Liver (tissue), 9 donors: ENCODE data around the gene BAHCC1. TPM values are rescaled to one million over a fixed set of nuclear protein-coding genes. Genes with fewer than 3 reads are reported as not detected.

Source experiments
- DNase-seq: peaks from one replicate; pipeline ENCODE4 v3.0.0-alpha.2; 2017; ENCODE audit warnings: low spot score
- H3K27ac ChIP-seq, 2 donors: one replicate each; pipeline ENCODE4 v1.7.0; 2013; ENCODE audit warnings: inconsistent platforms in 2 of 2, low read length in 2 of 2, control low read depth in 1 of 2, low read depth in 1 of 2, mild to moderate bottlenecking in 1 of 2
- H3K27me3 ChIP-seq, 4 donors: one replicate each; pipeline versions ENCODE4 v1.6.1 to v1.7.0; 2013; ENCODE audit warnings: low read length in 3 of 4, inconsistent platforms in 1 of 4, mild to moderate bottlenecking in 1 of 4, moderate library complexity in 1 of 4; ENCODE audit not compliant: control insufficient read depth in 4 of 4, insufficient read depth in 4 of 4
- H3K36me3 ChIP-seq, 4 donors: one replicate each; pipeline versions ENCODE4 v1.6.1 to v1.7.0; 2013; ENCODE audit warnings: low read length in 3 of 4, mild to moderate bottlenecking in 3 of 4, low read depth in 1 of 4, moderate library complexity in 1 of 4; ENCODE audit not compliant: control insufficient read depth in 4 of 4, insufficient read depth in 3 of 4
- H3K4me1 ChIP-seq, 4 donors: one replicate each; pipeline versions ENCODE4 v1.6.1 to v1.7.0; 2013; ENCODE audit warnings: low read length in 3 of 4, mild to moderate bottlenecking in 3 of 4, moderate library complexity in 1 of 4; ENCODE audit not compliant: control insufficient read depth in 4 of 4, insufficient read depth in 4 of 4
- H3K4me3 ChIP-seq, 3 donors: one replicate each; pipeline versions ENCODE4 v1.6.1 to v1.7.0; 2013; ENCODE audit warnings: low read length in 3 of 3, control low read depth in 1 of 3, low read depth in 1 of 3, mild to moderate bottlenecking in 1 of 3
- H3K9ac ChIP-seq, 2 donors: one replicate each; pipeline ENCODE4 v1.7.0; 2013; ENCODE audit warnings: low read length in 2 of 2, mild to moderate bottlenecking in 2 of 2, moderate library complexity in 2 of 2, control low read depth in 1 of 2, low read depth in 1 of 2
- H3K9me3 ChIP-seq, 4 donors: one replicate each; pipeline versions ENCODE4 v1.6.1 to v1.7.0; 2013; ENCODE audit warnings: low read length in 3 of 4; ENCODE audit not compliant: control insufficient read depth in 4 of 4
- EGR1 ChIP-seq, 2 donors: IDR thresholded peaks; 2 replicates each; pipeline ENCODE4 v1.6.1; 2016 to 2018; ENCODE audit warnings: antibody characterized with exemption in 2 of 2, low read depth in 2 of 2
- FOXA1 ChIP-seq: IDR thresholded peaks from 2 replicates; pipeline ENCODE4 v1.6.1; 2016; ENCODE audit warnings: antibody characterized with exemption
- FOXA2 ChIP-seq: IDR thresholded peaks from 2 replicates; pipeline ENCODE4 v1.6.1; 2016; ENCODE audit warnings: antibody characterized with exemption
- GABPA ChIP-seq, 2 donors: IDR thresholded peaks in 1 of 2; conservative IDR thresholded peaks in 1 of 2; 2 replicates each; pipeline ENCODE4 v1.6.1; 2016; ENCODE audit warnings: antibody characterized with exemption in 2 of 2, mild to moderate bottlenecking in 1 of 2, moderate library complexity in 1 of 2
- HNF4A ChIP-seq, 2 donors: conservative IDR thresholded peaks; 2 replicates each; pipeline ENCODE4 v1.6.1; 2016; ENCODE audit warnings: antibody characterized with exemption in 2 of 2, mild to moderate bottlenecking in 2 of 2
- HNF4G ChIP-seq: IDR thresholded peaks from 2 replicates; pipeline ENCODE4 v1.6.1; 2016; ENCODE audit warnings: antibody characterized with exemption
- JUND ChIP-seq, 2 donors: IDR thresholded peaks; 2 replicates each; pipeline ENCODE4 v1.6.1; 2016; ENCODE audit warnings: antibody characterized with exemption in 2 of 2
- NR2F2 ChIP-seq: IDR thresholded peaks from 2 replicates; pipeline ENCODE4 v1.6.1; 2016; ENCODE audit warnings: antibody characterized with exemption
- RAD21 ChIP-seq, 2 donors: IDR thresholded peaks; 2 replicates each; pipeline ENCODE4 v1.6.1; 2016; ENCODE audit warnings: antibody characterized with exemption in 2 of 2, mild to moderate bottlenecking in 2 of 2
- REST ChIP-seq: IDR thresholded peaks from 2 replicates; pipeline ENCODE4 v1.6.1; 2016; ENCODE audit warnings: antibody characterized with exemption, mild to moderate bottlenecking
- RXRA ChIP-seq, 2 donors: IDR thresholded peaks; 2 replicates each; pipeline ENCODE4 v1.6.1; 2017 to 2018; ENCODE audit warnings: antibody characterized with exemption in 2 of 2, mild to moderate bottlenecking in 1 of 2
- SP1 ChIP-seq: IDR thresholded peaks from 2 replicates; pipeline ENCODE4 v1.6.1; 2018; ENCODE audit warnings: antibody characterized with exemption, mild to moderate bottlenecking
- TAF1 ChIP-seq: conservative IDR thresholded peaks from 2 replicates; pipeline ENCODE4 v1.6.1; 2016; ENCODE audit warnings: antibody characterized with exemption, mild to moderate bottlenecking
- YY1 ChIP-seq: IDR thresholded peaks from 2 replicates; pipeline ENCODE4 v1.6.1; 2016; ENCODE audit warnings: antibody characterized with exemption, mild to moderate bottlenecking
- WGBS: extraction: QIAGEN DNeasy Blood & Tissue Kit; methylation state at CpG from one replicate; pipeline ENCODE4 v1.1.7; 2013; 5-methylcytosine and 5-hydroxymethylcytosine counted together
- polyA plus RNA-seq, 2 donors: library from polyadenylated mRNA; stranded (reverse) in 1 of 2; unstranded in 1 of 2; fragments of 200-250 nt in 1 of 2; fragments of >200 nt in 1 of 2; fragmentation: Nextera tagmentation in 1 of 2; extraction: Ambion mirVana in 1 of 2; gene quantifications; one replicate each; pipeline versions ENCODE4 v1.2.1 to v1.2.3, GENCODE V29; 2013 to 2015
- total RNA-seq, 2 donors: library from RNA; depleted of rRNA; stranded (reverse); fragments of >200 nt; gene quantifications; one replicate each; pipeline ENCODE4 v1.2.3, GENCODE V29; 2014
- TF ChIP-seq, protein P1 (sequence below): IDR thresholded peaks from 2 replicates; pipeline ENCODE4 v1.6.1; 2016; ENCODE audit warnings: antibody characterized with exemption
- TF ChIP-seq, protein P2 (sequence below): fragments of 150-350 bp; IDR thresholded peaks from 2 replicates; pipeline ENCODE4 v1.5.1; 2017; ENCODE audit warnings: improper control_type of control experiment, low read depth, low read length; ENCODE audit not compliant: missing input control
- TF ChIP-seq, protein P3 (sequence below): IDR thresholded peaks from 2 replicates; pipeline ENCODE4 v1.6.1; 2016; ENCODE audit warnings: antibody characterized with exemption
- donor health status: healthy.
- donor health status: healthy.
- donor health status: healthy.
- donor health status: healthy.
- donor health status: healthy.

BAHCC1 gene
- total and polyA plus RNA-seq, 4 donors = 0.76 to 3.9 (median 2.5) TPM

- TF ChIP-seq, protein P1, sequence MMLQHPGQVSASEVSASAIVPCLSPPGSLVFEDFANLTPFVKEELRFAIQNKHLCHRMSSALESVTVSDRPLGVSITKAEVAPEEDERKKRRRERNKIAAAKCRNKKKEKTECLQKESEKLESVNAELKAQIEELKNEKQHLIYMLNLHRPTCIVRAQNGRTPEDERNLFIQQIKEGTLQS = no peak
These were observed 18.4 kb downstream of the BAHCC1 start (continued) for GRCh38 chr17:81413497-81414135.

- Histone ChIP-seq H3K27me3 (no peaks in the 10 kb centered on the region), H3K36me3 (no peaks in the 10 kb centered on the region), H3K9me3 (no peaks in the 10 kb centered on the region), H3K4me1 (peaks cover 0 to 3% (median 0%) of the 10 kb centered on the region in 4 donors), H3K9ac (no peak overlapping the region), H3K4me3 (no peak overlapping the region), H3K27ac (no peak overlapping the region)
- TF ChIP-seq JUND (IDR thresholded peaks at IDR 0.05) (no peak), HNF4A (conservative IDR thresholded peaks at IDR 0.05) (no peak), GABPA (IDR thresholded peaks at IDR 0.05 in 1 of 2, conservative IDR thresholded peaks at IDR 0.05 in 1 of 2) (no peak), FOXA2 (no peak), FOXA1 (no peak), HNF4G (no peak), EGR1 (IDR thresholded peaks at IDR 0.05; ENCODE audit: low read depth in 2 of 2) (no peak), RAD21 (IDR thresholded peaks at IDR 0.05) (no peak), TAF1 (no peak)
- TF ChIP-seq, protein P2, sequence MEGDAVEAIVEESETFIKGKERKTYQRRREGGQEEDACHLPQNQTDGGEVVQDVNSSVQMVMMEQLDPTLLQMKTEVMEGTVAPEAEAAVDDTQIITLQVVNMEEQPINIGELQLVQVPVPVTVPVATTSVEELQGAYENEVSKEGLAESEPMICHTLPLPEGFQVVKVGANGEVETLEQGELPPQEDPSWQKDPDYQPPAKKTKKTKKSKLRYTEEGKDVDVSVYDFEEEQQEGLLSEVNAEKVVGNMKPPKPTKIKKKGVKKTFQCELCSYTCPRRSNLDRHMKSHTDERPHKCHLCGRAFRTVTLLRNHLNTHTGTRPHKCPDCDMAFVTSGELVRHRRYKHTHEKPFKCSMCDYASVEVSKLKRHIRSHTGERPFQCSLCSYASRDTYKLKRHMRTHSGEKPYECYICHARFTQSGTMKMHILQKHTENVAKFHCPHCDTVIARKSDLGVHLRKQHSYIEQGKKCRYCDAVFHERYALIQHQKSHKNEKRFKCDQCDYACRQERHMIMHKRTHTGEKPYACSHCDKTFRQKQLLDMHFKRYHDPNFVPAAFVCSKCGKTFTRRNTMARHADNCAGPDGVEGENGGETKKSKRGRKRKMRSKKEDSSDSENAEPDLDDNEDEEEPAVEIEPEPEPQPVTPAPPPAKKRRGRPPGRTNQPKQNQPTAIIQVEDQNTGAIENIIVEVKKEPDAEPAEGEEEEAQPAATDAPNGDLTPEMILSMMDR = no peak
- no peak for DNase-seq
- WGBS = 92% methylated on average over 41 of the region's 41 CpGs
These were observed 19.7 kb downstream of the BAHCC1 start for GRCh38 chr17:81414756-81415516.

DNA sequence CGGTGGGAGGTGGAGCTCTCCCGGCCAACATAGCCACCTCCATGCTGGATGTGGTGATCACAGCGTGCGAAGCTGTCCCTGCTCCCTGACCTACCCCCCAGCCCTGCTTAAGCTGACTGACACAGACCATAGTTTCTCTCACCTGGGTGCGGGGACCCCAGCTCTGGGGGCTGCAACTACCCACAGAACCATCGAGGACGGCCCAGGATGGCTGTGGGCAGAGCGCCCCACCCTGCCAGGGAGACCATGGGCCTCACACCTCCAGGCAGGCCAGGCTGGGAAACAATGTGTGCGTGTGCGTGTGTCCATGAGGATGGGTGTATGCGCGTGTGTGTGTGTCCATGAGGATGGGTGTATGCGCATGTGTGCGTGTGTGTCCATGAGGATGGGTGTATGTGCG, 20.4 kb downstream of the BAHCC1 start:
- Histone ChIP-seq H3K27ac (no peak overlapping the region), H3K4me1 (peaks cover 0 to 6% (median 4%) of the 10 kb centered on the region in 4 donors), H3K4me3 (no peak overlapping the region), H3K36me3 (no peaks in the 10 kb centered on the region), H3K9ac (no peak overlapping the region), H3K27me3 (no peaks in the 10 kb centered on the region), H3K9me3 (no peaks in the 10 kb centered on the region)
- DNase-seq = no peak
- 97% methylated on average over 15 of the region's 15 CpGs for WGBS
- TF ChIP-seq RAD21 (IDR thresholded peaks at IDR 0.05) = no peak
- TF ChIP-seq YY1 = no peak
- TF ChIP-seq, protein P1 = no peak
- TF ChIP-seq GABPA (IDR thresholded peaks at IDR 0.05 in 1 of 2, conservative IDR thresholded peaks at IDR 0.05 in 1 of 2) = no peak
- TF ChIP-seq, protein P2 = no peak
- TF ChIP-seq HNF4A (conservative IDR thresholded peaks at IDR 0.05) = no peak
- no peak for TF ChIP-seq FOXA2
- TF ChIP-seq, protein P3, sequence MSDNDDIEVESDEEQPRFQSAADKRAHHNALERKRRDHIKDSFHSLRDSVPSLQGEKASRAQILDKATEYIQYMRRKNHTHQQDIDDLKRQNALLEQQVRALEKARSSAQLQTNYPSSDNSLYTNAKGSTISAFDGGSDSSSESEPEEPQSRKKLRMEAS = no peak
- no peak for TF ChIP-seq JUND (IDR thresholded peaks at IDR 0.05)
- no peak for TF ChIP-seq SP1
- TF ChIP-seq EGR1 (IDR thresholded peaks at IDR 0.05; ENCODE audit: low read depth in 2 of 2) = no peak
- no peak for TF ChIP-seq HNF4G
- no peak for TF ChIP-seq TAF1
- no peak for TF ChIP-seq RXRA (IDR thresholded peaks at IDR 0.05)
- TF ChIP-seq NR2F2 = no peak
- TF ChIP-seq REST = no peak
